K562 (cell line): ENCODE measurements around the gene HSPB3. TPM values are rescaled to one million over a fixed set of nuclear protein-coding genes. Genes with fewer than 3 reads are reported as not detected.

Source experiments
- ATAC-seq: fragments of 200-7000 bp; cut with Tn5 transposase; 3 replicates; pipeline ENCODE4 v1.9.1; 2020; ENCODE audit warnings: moderate library complexity
- BruUV-seq: library from RNA; stranded (reverse); fragments of 400-500 nt; replicated peaks from 2 replicates; lab custom pipeline; 2021; lab: Mats Ljungman, UMichigan
- CTCF ChIA-PET: fragments of 300-600 bp; formaldehyde crosslinking; extraction: SDS; loops from one replicate; lab custom pipeline; 2021; ENCODE audit warnings: low intra/inter-chr PET ratio; lab: Yijun Ruan, JAX
- POLR2A ChIA-PET: fragments of 300-600, 350-650 bp; sonication (Branson Sonifier 250); formaldehyde crosslinking; extraction: SDS; loops from one replicate; lab custom pipeline; 2021; ENCODE audit warnings: antibody characterized with exemption, inconsistent platforms; lab: Yijun Ruan, JAX
- DNase-seq, 4 experiments: peaks; one replicate each; pipeline versions ENCODE4 v3.0.0 to v3.0.0-alpha.2; 2011 to 2018; ENCODE audit warnings: low spot score in 3 of 4, mixed read lengths in 3 of 4; ENCODE audit errors: extremely low read depth in 1 of 4
- FAIRE-seq: peaks from 2 replicates; lab custom pipeline; 2011; peaks lifted over from hg19 to GRCh38; lab: Jason Lieb, UNC
- H2AFZ ChIP-seq: 2 replicates; pipeline ENCODE4 v1.6.0; 2011; ENCODE audit warnings: low read depth, low read length, control low read depth, inconsistent platforms
- H3K27ac ChIP-seq: fragments of 200-600 bp; 3 replicates; pipeline ENCODE4 v1.8.0; 2011; ENCODE audit warnings: low read depth, mild to moderate bottlenecking, control low read depth, inconsistent platforms, low read length, moderate library complexity, mixed read lengths; ENCODE audit errors: extremely low read depth
- H3K27me3 ChIP-seq, 2 experiments: fragments of 300-600 bp in 1 of 2; 2 replicates in 1 of 2; 3 replicates in 1 of 2; pipeline versions ENCODE4 v1.6.0 to v1.8.0; 2011; ENCODE audit warnings: inconsistent platforms in 2 of 2, low read length in 2 of 2, mild to moderate bottlenecking in 1 of 2, mixed read lengths in 1 of 2, moderate library complexity in 1 of 2; ENCODE audit not compliant: control insufficient read depth in 2 of 2, insufficient read depth in 2 of 2
- H3K36me3 ChIP-seq: fragments of 300-600 bp; 3 replicates; pipeline ENCODE4 v1.8.0; 2011; ENCODE audit warnings: mild to moderate bottlenecking, low read length, inconsistent platforms; ENCODE audit not compliant: control insufficient read depth, insufficient read depth
- H3K4me1 ChIP-seq, 2 experiments: fragments of 200-600 bp in 1 of 2; replicated peaks in 1 of 2; 2 replicates in 1 of 2; 3 replicates in 1 of 2; pipeline versions ENCODE4 v1.5.1 to v1.8.0; 2011; ENCODE audit warnings: inconsistent platforms in 2 of 2, low read length in 2 of 2, mild to moderate bottlenecking in 1 of 2, mixed read lengths in 1 of 2, moderate library complexity in 1 of 2; ENCODE audit not compliant: control insufficient read depth in 2 of 2, insufficient read depth in 2 of 2
- H3K4me2 ChIP-seq: 2 replicates; pipeline ENCODE4 v1.6.1; 2011; ENCODE audit warnings: low read length, control low read depth, inconsistent platforms, mixed read lengths; ENCODE audit not compliant: insufficient read depth
- H3K4me3 ChIP-seq: fragments of 200-600 bp; sonication (generic), shearing (Covaris generic); 2 replicates; pipeline ENCODE4 v1.5.1; 2016; ENCODE audit warnings: control low read depth, inconsistent platforms
- H3K79me2 ChIP-seq: fragments of 200-600 bp; 3 replicates; pipeline ENCODE4 v1.8.0; 2011; ENCODE audit warnings: low read length, inconsistent platforms; ENCODE audit not compliant: control insufficient read depth, insufficient read depth
- H3K9ac ChIP-seq, 2 experiments: 2 replicates each; pipeline versions ENCODE4 v1.6.0 to v1.6.1; 2011; ENCODE audit warnings: low read depth in 2 of 2, low read length in 2 of 2, control low read depth in 1 of 2, inconsistent platforms in 1 of 2, mild to moderate bottlenecking in 1 of 2, mixed read lengths in 1 of 2; ENCODE audit not compliant: insufficient read depth in 1 of 2
- H3K9me1 ChIP-seq: one replicate; pipeline ENCODE4 v1.6.0; 2011; ENCODE audit warnings: inconsistent platforms, mild to moderate bottlenecking, low read length, moderate library complexity; ENCODE audit not compliant: control insufficient read depth, insufficient read depth
- H3K9me3 ChIP-seq: replicated peaks from 2 replicates; pipeline ENCODE4 v1.5.1; 2011; ENCODE audit warnings: low read depth, low read length, inconsistent platforms; ENCODE audit not compliant: control insufficient read depth, insufficient read depth
- H4K20me1 ChIP-seq: replicated peaks from 2 replicates; pipeline ENCODE4 v1.6.1; 2011; ENCODE audit warnings: low read length, inconsistent platforms, mixed read lengths; ENCODE audit not compliant: control insufficient read depth, insufficient read depth
- ARHGAP35 ChIP-seq: fragments of 450-650 bp; IDR thresholded peaks from 2 replicates; pipeline ENCODE4 v1.6.1; 2018; ENCODE audit not compliant: partially characterized antibody
- CEBPB ChIP-seq: fragments of 450-650 bp; IDR thresholded peaks from 2 replicates; pipeline ENCODE4 v1.6.1; 2016; ENCODE audit warnings: missing genetic modification characterization, missing compliant biosample characterization
- CREB5 ChIP-seq: fragments of 250-450 bp; sonication (Bioruptor Pico); IDR thresholded peaks from 2 replicates; pipeline ENCODE4 v1.5.0; 2020; ENCODE audit warnings: mild to moderate bottlenecking
- ELF1 ChIP-seq: fragments of 200-800 bp; sonication (Bioruptor generic); IDR thresholded peaks from 2 replicates; pipeline ENCODE4 v1.6.1; 2016; ENCODE audit warnings: missing genetic modification characterization, missing compliant biosample characterization
- HNRNPUL1 ChIP-seq: fragments of 200-400 bp; formaldehyde crosslinking; IDR thresholded peaks from 2 replicates; pipeline ENCODE4 v1.6.1; 2017; ENCODE audit warnings: low read length
- JUND ChIP-seq, 2 experiments: IDR thresholded peaks; 2 replicates in 1 of 2; 3 replicates in 1 of 2; pipeline ENCODE4 v1.6.1; 2011; ENCODE audit warnings: borderline replicate concordance in 2 of 2, low read depth in 2 of 2, low read length in 2 of 2, improper control_type of control experiment in 1 of 2, missing biosample characterization in 1 of 2, missing genetic modification characterization in 1 of 2, missing genetic modification reagents in 1 of 2
- KAT2B ChIP-seq: IDR thresholded peaks from one replicate; pipeline ENCODE4 v1.6.1; 2012; ENCODE audit warnings: low read depth, mild to moderate bottlenecking, control low read depth, inconsistent platforms, low read length, moderate library complexity
- PHB2 ChIP-seq: fragments of 450-650 bp; IDR thresholded peaks from 2 replicates; pipeline ENCODE4 v1.6.1; 2017; ENCODE audit warnings: low read depth
- XRCC5 ChIP-seq: fragments of 200-400 bp; formaldehyde crosslinking; IDR thresholded peaks from 2 replicates; pipeline ENCODE4 v1.6.1; 2017; ENCODE audit warnings: low read depth, mild to moderate bottlenecking, low read length
- WGBS: fragments of 100-300 bp; shearing (Covaris generic); methylation state at CpG from one replicate; pipeline ENCODE4 v1.1.6; 2016; ENCODE audit warnings: low coverage, mixed read lengths; ENCODE audit not compliant: insufficient coverage; ENCODE audit errors: missing lambda C conversion rate; 5-methylcytosine and 5-hydroxymethylcytosine counted together
- in situ Hi-C: fragments of 300-500 bp; cut with MboI; formaldehyde crosslinking; loops from 4 replicates; pipeline ENCODE4 v1.15.0; 2018; ENCODE audit warnings: inconsistent platforms, mixed read lengths
- intact Hi-C: fragments of 100-400 bp; cut with micrococcal nuclease; formaldehyde crosslinking; loops from 2 replicates; pipeline ENCODE4 v1.14.2; 2022
- polyA plus RNA-seq, 8 experiments: library from polyadenylated mRNA; depleted of rRNA in 4 of 8; stranded (reverse) in 5 of 8; unstranded in 3 of 8; fragments of >200 nt; fragmentation: Nextera tagmentation in 2 of 8; fragmentation: Illumina TruSeq in 1 of 8; extraction: Ambion mirVana in 2 of 8; extraction: Trizol in 1 of 8; gene quantifications; 2 replicates each; pipeline versions ENCODE4 v1.2.1 to v1.2.3, GENCODE V29; 2011 to 2014; ENCODE audit warnings: inconsistent platforms in 1 of 8, missing spikeins in 1 of 8
- total RNA-seq, 7 experiments: library from RNA; depleted of rRNA in 6 of 7; stranded (reverse); fragments of >200 nt in 6 of 7; fragmentation: Illumina TruSeq in 2 of 7; extraction: Trizol in 2 of 7; gene quantifications; 2 replicates each; pipeline versions ENCODE4 v1.2.1 to v1.2.3, GENCODE V29; 2011 to 2021; ENCODE audit warnings: low replicate concordance in 1 of 7

Gene HSPB3
- total and polyA plus RNA-seq, 9 of the 15 experiments (the other 6 are each of a cell fraction or from before 2014, with no cell fraction given): 2.4 to 6.3 (median 3.4) TPM

GRCh38 chr5:54469622-54470021 lies 14.1 kb downstream of the HSPB3 start:
- Histone ChIP-seq H3K4me1 (peaks cover 0 to 7% of the 10 kb centered on the region in 2 experiments; a peak in 3 of 5 replicates), H3K27me3 (no peaks in the 10 kb centered on the region), H3K9ac (no peak overlapping the region), H3K4me3 (no peak overlapping the region), H2AFZ (no peak overlapping the region; the same call in 1 of the 2 replicates), H4K20me1 (no peaks in the 10 kb centered on the region), H3K79me2 (no peaks in the 10 kb centered on the region), H3K27ac (no peak overlapping the region), H3K9me1 (no peaks in the 10 kb centered on the region), H3K4me2 (no peak overlapping the region), H3K36me3 (no peaks in the 10 kb centered on the region), H3K9me3 (no peaks in the 10 kb centered on the region)
- CTCF ChIA-PET: no interaction called here
- in situ Hi-C loops: no loop called here
- no peak for TF ChIP-seq ELF1
- TF ChIP-seq KAT2B: no peak
- no peak for TF ChIP-seq CEBPB (tag)
- TF ChIP-seq XRCC5: no peak
- no peak for TF ChIP-seq JUND (IDR thresholded peaks at IDR 0.05; ENCODE audit: borderline replicate concordance, low read depth, low read length)
- TF ChIP-seq JUND (tag; IDR thresholded peaks at IDR 0.05; ENCODE audit: borderline replicate concordance, low read depth, low read length): no peak
- TF ChIP-seq CREB5: no peak
- TF ChIP-seq HNRNPUL1: no peak
- TF ChIP-seq ARHGAP35: no peak
- TF ChIP-seq PHB2: no peak
- 18% methylated on average over 2 of the region's 2 CpGs for WGBS
- no TSS peak for BruUV-seq
- intact Hi-C loops: no loop called here
- no peak for FAIRE-seq
- POLR2A ChIA-PET: interaction anchor here (1.0 to 2.8 kb wide), 2 partner anchors 9 to 14 kb away, joined by 3 to 7 read pairs; partner anchors contain the start of gene HSPB3
- no peak for ATAC-seq
- no peak for DNase-seq
